Transverse colon (tissue), 4 donors: ENCODE data around the gene PRSS36. TPM values are rescaled to one million over a fixed set of nuclear protein-coding genes. Genes with fewer than 3 reads are reported as not detected.
A peak's percentile ranks its signal among the peaks of the same experiment; 100 is the strongest.

Experiments
- DNase-seq: peaks from one replicate; pipeline ENCODE4 v3.0.0-alpha.2; 2019
- H3K27ac ChIP-seq, 4 donors: fragments of 200-600 bp; sonication (generic); 2 replicates each; pipeline ENCODE4 v1.5.1; 2016 to 2018; ENCODE audit warnings: inconsistent platforms in 4 of 4
- H3K27me3 ChIP-seq: fragments of 200-600 bp; sonication (generic); 2 replicates; pipeline ENCODE4 v1.5.1; 2017; ENCODE audit warnings: inconsistent platforms
- H3K36me3 ChIP-seq, 4 donors: fragments of 200-600 bp; sonication (generic); 2 replicates each; pipeline ENCODE4 v1.5.1; 2017 to 2019; ENCODE audit warnings: inconsistent platforms in 4 of 4
- H3K4me1 ChIP-seq, 4 donors: fragments of 200-600 bp; sonication (generic); 2 replicates each; pipeline ENCODE4 v1.5.1; 2017 to 2020; ENCODE audit warnings: inconsistent platforms in 4 of 4
- H3K4me3 ChIP-seq, 4 donors: fragments of 200-600 bp; sonication (generic); 1 replicate in 1 of 4; 2 replicates in 3 of 4; pipeline versions ENCODE4 v1.5.1 to v1.6.1; 2017 to 2019; ENCODE audit warnings: inconsistent platforms in 4 of 4
- H3K9me3 ChIP-seq, 2 donors: fragments of 200-600 bp; sonication (generic); 2 replicates each; pipeline ENCODE4 v1.5.1; 2017 to 2019; ENCODE audit warnings: inconsistent platforms in 2 of 2
- CTCF ChIP-seq, 5 experiments: fragments of 200-600 bp in 3 of 5; fragments of 450-650 bp in 2 of 5; sonication (generic) in 3 of 5; IDR thresholded peaks; 1 replicate in 2 of 5; 2 replicates in 3 of 5; pipeline ENCODE4 v1.5.1; 2016 to 2017; ENCODE audit warnings: antibody characterized with exemption in 5 of 5, inconsistent platforms in 3 of 5, mild to moderate bottlenecking in 2 of 5, moderate library complexity in 1 of 5
- EP300 ChIP-seq: sonication (generic); formaldehyde crosslinking; IDR thresholded peaks from one replicate; pipeline ENCODE4 v1.6.1; 2017; ENCODE audit warnings: antibody characterized with exemption, low read depth
- POLR2A ChIP-seq: fragments of 450-650 bp; IDR thresholded peaks from one replicate; pipeline ENCODE4 v1.6.1; 2016; ENCODE audit warnings: antibody characterized with exemption, mild to moderate bottlenecking, moderate library complexity
- POLR2AphosphoS5 ChIP-seq, 3 donors: sonication (generic); formaldehyde crosslinking; IDR thresholded peaks; one replicate each; pipeline ENCODE4 v1.6.1; 2016; ENCODE audit warnings: antibody characterized with exemption in 3 of 3
- WGBS, 2 donors: methylation state at CpG; one replicate each; pipeline ENCODE4 v1.1.5; 2018; ENCODE audit warnings: low coverage in 1 of 2; 5-methylcytosine and 5-hydroxymethylcytosine counted together
- in situ Hi-C, 4 donors: fragments of 200-750 bp; cut with MboI; loops; one replicate each; pipeline versions ENCODE4 v1.15.0 to v1.15.1; 2017; ENCODE audit warnings: low sequenced_read_pairs in 3 of 4, low pct_ligation_motif_present in 1 of 4, low pct_unique_long_range_greater_than_20kb in 1 of 4
- intact Hi-C: fragments of 100-400 bp; cut with DNase I; formaldehyde crosslinking; loops from one replicate; pipeline ENCODE4 v1.15.1; 2023; ENCODE audit warnings: low total_unique reads
- total RNA-seq, 4 donors: library from RNA; depleted of rRNA; stranded (reverse); fragments of >200 nt; gene quantifications; one replicate each; pipeline ENCODE4 v1.1.0, GENCODE V29; 2016

Gene PRSS36
- total RNA-seq, 4 donors from 2014 or later, result 8.1 to 42.3 (median 9.8) TPM; not detected in 1

GRCh38 chr16:31108794-31109558 lies 40.9 kb downstream of the PRSS36 start:
- intact Hi-C loops, result no loop called here
- H3K36me3 ChIP-seq, result peaks cover 0 to 5% (median 3%) of the 10 kb centered on the region in 4 donors
- WGBS, 2 donors, result 55 to 96% methylated on average over 4 to 32 of the region's 57 CpGs
- in situ Hi-C loops, result no loop called here
- DNase-seq, result no peak
- TF ChIP-seq CTCF (IDR thresholded peaks at IDR 0.05) (no peak), EP300 (no peak), POLR2A (no peak), POLR2AphosphoS5 (IDR thresholded peaks at IDR 0.05) (no peak)
- peak overlapping the region; percentile 72 to 98 (median 91) for H3K4me3 ChIP-seq
- peak overlapping the region; percentile 86 to 94 (median 92) for H3K27ac ChIP-seq
- H3K27me3 ChIP-seq, result no peaks in the 10 kb centered on the region
- H3K4me1 ChIP-seq, result peaks cover 3 to 38% (median 26%) of the 10 kb centered on the region in 4 donors
- H3K9me3 ChIP-seq, result no peaks in the 10 kb centered on the region

GRCh38 chr16:31108035-31108793 lies 41.7 kb downstream of the PRSS36 start, which contains the start of gene BCKDK:
Gene BCKDK (plus strand): TSS chr16:31108386. CDS start chr16:31109224, 838 bp downstream.
- 6% methylated on average over 35 of the region's 68 CpGs; no CpG with 5 or more reads in 1 of the 2 donors for WGBS, 2 donors
- Histone ChIP-seq H3K27me3 (no peaks in the 10 kb centered on the region), H3K27ac (peak within 1 kb of the TSS; percentile 86 to 94 (median 92)), H3K9me3 (no peaks in the 10 kb centered on the region), H3K4me3 (peak within 1 kb of the TSS; percentile 72 to 98 (median 91)), H3K36me3 (peaks cover 0 to 5% (median 3%) of the 10 kb centered on the region in 4 donors), H3K4me1 (peaks cover 3 to 30% (median 22%) of the 10 kb centered on the region in 4 donors)
- in situ Hi-C loops (no loop called here), intact Hi-C loops (no loop called here)
- peak; percentile 77 for DNase-seq
- TF ChIP-seq EP300 (no peak), POLR2A (peak; percentile 50), POLR2AphosphoS5 (IDR thresholded peaks at IDR 0.05) (peak; percentile 42 to 79 (median 75)), CTCF (IDR thresholded peaks at IDR 0.05) (no peak)

GRCh38 chr16:31107465-31107867 lies 42.4 kb downstream of the PRSS36 start:
- in situ Hi-C loops (no loop called here), intact Hi-C loops (no loop called here)
- WGBS, 2 donors, result 86 to 94% methylated on average over 3 to 6 of the region's 6 CpGs
- Histone ChIP-seq H3K4me3 (no peak overlapping the region), H3K4me1 (peaks cover 3 to 26% (median 22%) of the 10 kb centered on the region in 4 donors), H3K27ac (peak overlapping the region in 3 of 4 donors; percentile 21 to 89 (median 86)), H3K27me3 (no peaks in the 10 kb centered on the region), H3K36me3 (peaks cover 0 to 5% (median 3%) of the 10 kb centered on the region in 4 donors), H3K9me3 (no peaks in the 10 kb centered on the region)
- DNase-seq, result no peak
- TF ChIP-seq POLR2AphosphoS5 (IDR thresholded peaks at IDR 0.05) (no peak), CTCF (IDR thresholded peaks at IDR 0.05) (no peak), POLR2A (no peak), EP300 (no peak)
